GM21717 (cell line): ENCODE results near the gene COL27A1.
"Not testable (repeated sequence)": the region's sequence is repeated elsewhere in the genome, so short reads cannot be mapped to it uniquely, and the experiment has no call there.

ENCODE experiments used
- ATAC-seq: cut with Tn5 transposase; IDR thresholded peaks from one replicate; pipeline ENCODE4 v1.9.1; 2021; ENCODE audit warnings: mild to moderate bottlenecking, moderate library complexity; ENCODE audit not compliant: unreplicated experiment

The COL27A1 gene

GRCh38 chr9:114180696-114181606 is 25.6 kb downstream of the COL27A1 start:
- ATAC-seq = no peak

GRCh38 chr9:114181607-114182409 is 26.5 kb downstream of the COL27A1 start:
- ATAC-seq = no peak

GRCh38 chr9:114183006-114183405 is 27.7 kb downstream of the COL27A1 start:
- ATAC-seq = no peak

- no peak for ATAC-seq
Observed at GRCh38 chr9:114184071-114184470, 28.7 kb downstream of the COL27A1 start.

DNA sequence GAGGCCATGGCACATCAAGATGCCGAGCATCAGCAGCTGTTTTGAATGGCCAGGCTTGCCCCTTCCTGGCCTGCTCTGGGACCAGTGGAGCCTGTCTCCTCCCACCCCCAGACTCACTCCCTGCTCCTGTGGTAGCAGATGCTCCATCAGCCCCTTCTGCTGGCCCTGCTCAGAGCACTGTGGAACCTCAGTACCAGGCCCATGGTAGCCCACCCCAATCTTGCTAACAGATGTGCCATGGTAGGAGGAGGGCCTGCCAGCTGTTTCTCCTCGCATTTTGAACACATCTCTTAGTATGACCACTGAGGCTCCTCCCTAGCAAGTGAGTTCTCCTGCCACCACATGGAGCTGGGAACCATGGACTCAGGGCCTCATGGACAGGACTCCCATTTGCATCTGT is 29.5 kb downstream of the COL27A1 start:
- no peak for ATAC-seq

DNA sequence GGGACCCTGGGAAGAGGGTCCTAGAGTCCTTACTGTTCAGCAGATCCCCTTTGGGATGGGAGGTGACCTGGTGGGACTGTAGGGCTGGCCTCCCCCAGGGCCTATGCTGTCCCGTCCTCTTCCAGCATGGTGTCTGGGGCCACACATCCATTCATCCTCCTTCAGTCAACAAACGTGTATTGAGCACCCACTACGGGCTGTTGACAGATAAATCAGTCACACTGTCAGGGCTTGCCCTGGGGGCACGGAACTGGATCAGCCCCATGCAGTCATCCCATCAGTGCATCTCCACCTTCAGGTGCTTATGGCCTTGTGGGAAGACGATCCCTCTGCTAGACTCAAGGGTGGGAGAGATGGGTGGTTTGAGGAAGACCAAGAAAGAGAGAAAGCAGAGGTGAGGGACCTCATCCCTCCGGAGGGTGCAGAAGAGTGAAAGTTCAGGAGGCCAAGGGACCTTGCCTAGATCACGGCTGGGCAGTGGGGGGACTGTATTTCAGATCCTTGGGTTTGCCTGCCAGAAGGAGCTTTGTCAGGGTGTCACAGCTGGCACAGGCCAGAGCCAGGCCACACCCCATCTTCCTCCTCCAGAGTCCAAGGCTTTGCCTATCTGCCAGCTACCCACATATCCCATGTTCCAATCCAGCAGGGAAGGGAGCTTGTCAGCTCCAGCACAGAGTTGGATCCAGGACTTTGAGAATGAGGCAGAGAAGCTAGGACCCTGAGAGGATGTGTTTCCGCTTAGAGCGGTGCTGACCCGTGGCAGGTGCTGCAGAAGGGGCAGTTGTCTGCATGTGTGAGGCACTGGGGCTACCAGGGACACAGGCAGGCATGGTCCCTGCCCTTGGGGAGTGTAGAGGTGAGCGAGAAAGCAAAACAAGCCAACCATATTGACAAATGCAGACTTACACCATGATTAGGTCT is 30.5 kb downstream of the COL27A1 start:
- no peak for ATAC-seq

GRCh38 chr9:114186605-114187289 is 31.4 kb downstream of the COL27A1 start:
- ATAC-seq = no peak

DNA sequence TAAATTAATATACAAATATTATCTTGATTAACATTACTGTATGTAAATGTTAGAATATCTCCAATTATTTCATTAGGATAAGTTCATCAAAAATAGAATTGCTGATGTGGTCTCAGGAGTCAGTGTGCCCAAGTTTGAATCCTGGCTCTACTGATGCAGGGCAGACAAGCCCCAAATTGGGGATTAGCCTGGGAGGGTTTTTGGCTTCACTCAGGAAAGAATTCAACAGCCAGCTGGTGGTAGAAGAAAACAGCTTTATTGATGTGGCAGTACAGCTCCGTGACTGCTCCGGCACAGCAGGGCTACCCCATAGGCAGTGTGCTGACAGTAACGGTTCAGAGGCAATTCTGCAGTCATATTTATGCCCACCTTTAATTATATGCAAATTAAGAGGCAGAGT is 32.5 kb downstream of the COL27A1 start:
- ATAC-seq = no peak

DNA sequence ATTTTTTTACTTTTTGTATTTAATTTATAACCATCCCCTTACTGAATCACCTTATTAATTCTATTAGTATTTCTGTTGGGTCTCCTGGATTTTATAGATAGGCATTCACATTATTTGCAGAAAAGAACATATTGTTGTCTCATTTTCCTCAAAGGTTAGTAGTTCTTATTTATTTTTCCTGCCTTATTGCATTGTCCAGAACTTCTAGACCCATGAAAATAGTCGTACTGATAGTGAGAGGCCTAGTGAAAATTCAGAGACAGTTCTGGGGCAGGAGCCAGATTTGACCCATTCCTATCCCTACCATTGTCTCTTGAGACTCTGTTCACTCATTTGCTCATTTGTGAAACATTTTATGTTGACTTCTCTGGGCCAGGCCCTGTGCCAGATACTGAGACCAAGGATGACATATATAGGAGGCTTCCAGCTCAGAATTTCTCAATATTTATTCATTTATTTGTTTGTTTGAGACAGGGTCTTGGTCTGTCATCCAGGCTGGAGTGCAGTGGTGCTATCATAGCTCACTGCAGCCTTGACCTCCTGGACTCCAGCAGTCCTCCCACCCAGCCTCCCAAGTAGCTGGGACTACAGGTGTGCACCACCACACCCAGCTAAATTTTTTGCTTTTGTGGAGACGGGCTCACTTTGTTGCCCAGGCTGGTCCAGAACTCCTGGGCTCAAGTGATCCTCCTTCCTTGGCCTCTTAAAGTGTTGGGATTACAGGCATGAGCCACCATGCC is 34.7 kb downstream of the COL27A1 start:
- no peak for ATAC-seq

DNA sequence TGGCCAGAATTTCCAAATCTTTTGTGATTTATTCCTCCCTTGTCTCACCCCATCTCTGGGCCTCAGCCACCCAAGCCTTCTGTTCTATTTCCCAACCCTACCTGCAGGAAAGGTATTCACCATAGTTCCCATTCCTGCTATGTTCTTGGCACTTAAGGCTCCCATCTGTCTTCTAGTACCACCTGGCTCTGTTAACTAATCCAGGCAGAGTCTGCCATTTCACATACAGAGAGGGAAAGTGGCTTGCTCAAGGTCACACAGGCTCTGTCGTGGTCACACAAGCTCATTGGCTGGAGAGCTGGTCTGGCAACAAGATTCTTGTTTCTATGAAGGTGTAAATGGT is 35.2 kb downstream of the COL27A1 start:
- no peak for ATAC-seq

DNA sequence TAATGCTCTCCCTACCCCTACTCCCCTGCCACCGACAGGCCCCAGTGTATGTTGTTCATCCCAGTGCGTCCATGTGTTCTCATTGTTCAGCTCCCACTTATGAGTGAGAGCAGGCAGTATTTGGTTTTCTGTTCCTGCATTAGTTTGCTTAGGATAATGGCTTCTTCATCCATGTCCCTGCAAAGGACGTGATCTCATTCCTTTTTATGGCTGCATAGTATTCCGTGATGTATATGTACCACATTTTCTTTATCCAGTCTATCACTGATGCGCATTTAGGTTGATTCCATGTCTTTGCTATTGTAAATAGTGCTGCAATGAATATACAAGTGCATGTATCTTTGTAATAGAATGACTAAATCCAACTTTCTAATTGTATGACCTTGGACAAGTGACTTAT is 36.1 kb downstream of the COL27A1 start:
- ATAC-seq = not testable (repeated sequence)

GRCh38 chr9:114192539-114192938 is 37.2 kb downstream of the COL27A1 start:
- no peak for ATAC-seq

DNA sequence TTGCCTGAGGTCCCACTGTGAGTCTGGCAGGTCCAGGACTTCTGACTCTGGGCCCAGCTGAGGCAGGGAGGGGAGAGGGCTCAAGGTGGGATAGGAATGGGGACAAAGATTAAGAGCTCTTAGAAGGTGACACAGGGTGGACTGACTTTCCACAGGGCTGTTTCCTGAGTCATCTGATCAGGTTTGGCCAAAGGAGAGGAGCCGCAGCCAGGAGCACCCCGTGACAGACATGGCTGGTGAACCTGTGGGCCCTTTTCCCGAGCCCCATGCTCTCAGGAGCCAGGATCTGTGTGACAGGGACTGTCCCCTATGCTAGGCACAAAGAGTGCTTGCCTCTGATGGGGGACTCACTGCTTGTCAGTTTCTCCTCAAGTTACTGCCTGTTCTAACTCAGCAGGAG is 37.8 kb downstream of the COL27A1 start:
- no peak for ATAC-seq

DNA sequence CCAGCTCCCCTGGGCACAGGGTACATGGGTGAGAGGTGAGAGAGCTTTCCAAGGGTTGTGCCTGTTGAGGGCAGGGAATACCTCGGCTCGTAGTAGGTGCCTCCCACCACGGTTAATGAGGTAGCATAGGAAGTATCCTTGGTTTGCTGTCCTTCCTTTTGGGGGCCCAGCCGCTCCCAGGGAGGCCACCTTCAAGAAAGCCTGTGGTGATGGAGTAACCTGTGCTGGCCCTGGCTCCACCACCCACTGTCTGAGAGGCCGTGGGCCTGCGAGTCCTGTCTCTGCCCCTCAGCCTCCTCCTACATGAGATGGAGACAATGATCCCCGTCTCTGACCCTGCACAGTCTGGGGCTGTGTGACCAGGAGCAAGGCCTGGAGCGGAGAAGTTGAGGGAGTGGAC is 40.8 kb downstream of the COL27A1 start:
- no peak for ATAC-seq

- ATAC-seq = no peak
Observed at GRCh38 chr9:114196979-114197622, 41.8 kb downstream of the COL27A1 start.

DNA sequence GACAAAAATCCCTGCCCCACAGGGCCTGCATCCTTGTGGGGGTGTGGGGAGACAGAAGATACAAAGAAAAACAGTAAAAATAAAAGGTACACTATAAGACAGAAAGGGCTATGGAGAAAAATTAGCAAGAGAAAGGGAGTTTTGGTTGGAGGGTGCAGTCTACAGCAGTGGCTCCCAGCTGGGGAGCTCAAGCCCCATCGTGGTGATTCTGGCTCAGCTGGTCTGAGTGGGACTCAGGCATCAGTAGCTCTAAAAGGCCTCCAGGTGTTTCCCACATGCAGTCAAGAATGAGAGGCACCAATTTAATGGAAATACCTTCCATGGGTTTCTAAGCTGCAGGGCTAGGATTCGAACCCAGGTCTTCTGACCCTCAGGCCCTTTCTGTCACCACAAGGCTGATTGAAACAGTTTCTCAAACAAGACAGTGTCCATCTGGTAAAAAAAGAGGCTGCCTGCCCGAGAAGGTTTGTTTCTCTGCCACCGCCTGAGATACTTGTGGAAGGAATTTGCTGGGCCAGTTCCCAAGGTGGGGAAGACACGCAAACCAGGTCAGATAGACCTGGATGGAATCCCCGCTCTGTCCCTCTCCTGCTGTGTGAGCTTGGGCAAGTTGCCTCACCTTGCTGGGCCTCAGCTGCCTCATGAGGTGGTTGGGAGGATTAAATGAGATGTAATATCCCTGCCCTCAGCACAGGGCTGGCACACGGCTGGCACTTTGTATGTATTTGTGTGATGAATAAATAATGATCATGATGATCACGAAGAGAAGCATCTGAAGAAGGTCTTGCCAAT is 43.1 kb downstream of the COL27A1 start:
- no peak for ATAC-seq

GRCh38 chr9:114200721-114201300 is 45.5 kb downstream of the COL27A1 start:
- no peak for ATAC-seq

DNA sequence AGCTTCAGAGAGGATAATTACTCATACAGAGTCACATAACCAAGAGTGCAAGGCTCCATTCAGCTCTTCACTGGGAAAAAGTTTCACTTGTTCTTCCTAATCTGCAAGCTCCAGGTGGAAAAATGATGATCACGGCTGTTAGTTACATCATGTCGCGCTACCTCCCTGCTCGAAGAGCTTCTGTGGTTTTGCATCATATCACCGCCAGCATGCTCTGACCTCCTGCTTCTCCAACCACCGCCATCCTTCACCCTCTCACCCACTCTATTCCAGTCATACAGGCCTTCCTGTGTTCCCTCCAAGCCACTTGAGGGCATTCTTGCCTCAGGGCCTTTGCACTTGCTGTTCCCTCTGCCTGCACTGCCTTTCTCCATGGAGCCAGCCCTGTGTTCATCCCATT is 47.1 kb downstream of the COL27A1 start:
- ATAC-seq = no peak
